Measurements from ENCODE around the gene SLC17A5. TPM values are rescaled to one million over a fixed set of nuclear protein-coding genes. Genes with fewer than 3 reads are reported as not detected.

Gene SLC17A5
- total RNA-seq, 1 donor from 2014 or later = 11.4 TPM

DNA sequence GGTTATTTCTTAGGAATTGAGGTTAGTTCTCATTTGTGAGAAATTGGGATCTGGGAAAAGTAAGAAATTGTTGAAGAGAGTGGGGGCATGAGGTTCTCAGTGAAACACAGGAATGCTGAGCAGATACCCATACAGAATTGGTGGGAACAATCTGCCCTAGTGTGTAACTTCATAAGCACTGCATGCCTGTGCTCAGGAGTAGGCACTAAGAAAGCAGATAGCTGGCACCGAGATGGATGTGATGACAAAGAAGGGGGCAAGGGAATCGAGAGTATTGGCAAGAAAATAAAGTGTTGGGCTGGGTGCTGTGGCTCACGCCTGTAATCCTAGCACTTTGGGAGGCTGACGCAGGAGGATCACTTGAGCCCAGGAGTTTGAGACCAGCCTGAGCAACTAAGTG is 4.0 kb downstream of the SLC17A5 start:
- no peak for DNase-seq (ENCODE audit: low read depth)
- TF ChIP-seq, protein P1, sequence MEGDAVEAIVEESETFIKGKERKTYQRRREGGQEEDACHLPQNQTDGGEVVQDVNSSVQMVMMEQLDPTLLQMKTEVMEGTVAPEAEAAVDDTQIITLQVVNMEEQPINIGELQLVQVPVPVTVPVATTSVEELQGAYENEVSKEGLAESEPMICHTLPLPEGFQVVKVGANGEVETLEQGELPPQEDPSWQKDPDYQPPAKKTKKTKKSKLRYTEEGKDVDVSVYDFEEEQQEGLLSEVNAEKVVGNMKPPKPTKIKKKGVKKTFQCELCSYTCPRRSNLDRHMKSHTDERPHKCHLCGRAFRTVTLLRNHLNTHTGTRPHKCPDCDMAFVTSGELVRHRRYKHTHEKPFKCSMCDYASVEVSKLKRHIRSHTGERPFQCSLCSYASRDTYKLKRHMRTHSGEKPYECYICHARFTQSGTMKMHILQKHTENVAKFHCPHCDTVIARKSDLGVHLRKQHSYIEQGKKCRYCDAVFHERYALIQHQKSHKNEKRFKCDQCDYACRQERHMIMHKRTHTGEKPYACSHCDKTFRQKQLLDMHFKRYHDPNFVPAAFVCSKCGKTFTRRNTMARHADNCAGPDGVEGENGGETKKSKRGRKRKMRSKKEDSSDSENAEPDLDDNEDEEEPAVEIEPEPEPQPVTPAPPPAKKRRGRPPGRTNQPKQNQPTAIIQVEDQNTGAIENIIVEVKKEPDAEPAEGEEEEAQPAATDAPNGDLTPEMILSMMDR (conservative IDR thresholded peaks at IDR 0.05; ENCODE audit: low read depth, low read length) = no peak
- no peak overlapping the region for H3K4me3 ChIP-seq (ENCODE audit: low read depth, low read length)

GRCh38 chr6:73648166-73648565 is 5.6 kb downstream of the SLC17A5 start:
- no peak overlapping the region for H3K4me3 ChIP-seq (ENCODE audit: low read depth, low read length)
- TF ChIP-seq, protein P1 (conservative IDR thresholded peaks at IDR 0.05; ENCODE audit: low read depth, low read length) = no peak
- DNase-seq (ENCODE audit: low read depth) = no peak

DNA sequence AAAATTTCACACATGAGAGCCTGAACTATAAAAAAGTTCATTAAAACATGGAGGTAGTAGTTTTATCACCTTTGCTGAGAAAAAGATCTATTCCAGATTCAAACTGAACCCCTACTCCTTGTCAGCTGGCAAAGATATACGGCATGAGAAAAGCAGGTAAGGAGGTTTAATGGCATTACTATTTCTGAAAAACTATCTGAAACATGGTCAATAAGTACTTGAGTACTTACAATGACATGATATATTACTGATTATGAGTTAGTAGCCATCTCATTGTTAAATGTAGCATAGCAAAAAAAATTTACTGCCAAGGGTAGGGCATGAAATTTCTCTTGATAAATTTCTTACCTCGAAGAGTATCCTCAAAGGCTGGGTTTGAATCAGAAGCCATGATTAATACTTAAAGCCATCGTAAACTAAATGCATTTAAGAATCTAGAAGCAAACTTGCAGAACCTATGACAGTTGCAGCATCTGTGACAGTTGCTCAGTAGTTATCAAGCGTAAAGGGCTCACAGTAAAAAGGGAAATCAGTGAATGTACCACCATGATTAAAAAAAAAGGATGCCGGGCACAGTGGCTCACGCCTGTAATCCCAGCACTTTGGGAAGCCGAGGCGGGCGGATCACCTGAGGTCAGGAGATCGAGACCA is 8.7 kb downstream of the SLC17A5 start:
- DNase-seq (ENCODE audit: low read depth) = no peak
- peak overlapping the region; percentile 44 for H3K4me3 ChIP-seq (ENCODE audit: low read depth, low read length)
- TF ChIP-seq, protein P1 (conservative IDR thresholded peaks at IDR 0.05; ENCODE audit: low read depth, low read length) = no peak

DNA sequence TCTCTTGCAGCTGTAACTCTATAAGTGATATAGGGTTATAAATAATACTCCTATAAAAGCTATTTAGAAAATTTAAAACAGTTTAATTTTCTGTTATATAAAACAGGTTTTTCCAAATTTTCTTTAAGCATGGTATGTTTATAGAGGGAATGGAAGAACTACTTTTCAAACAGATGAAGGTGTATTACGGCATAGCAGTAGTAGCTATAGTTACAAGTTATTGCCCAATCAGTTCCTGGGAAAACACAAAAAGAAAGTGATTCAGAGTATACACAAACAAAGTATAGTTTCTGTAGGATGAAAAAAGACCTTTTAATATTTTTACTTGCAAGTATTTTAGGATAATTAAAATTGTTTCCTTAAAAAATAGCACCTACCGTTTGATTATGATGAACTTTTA is 9.8 kb downstream of the SLC17A5 start:
- no peak overlapping the region for H3K4me3 ChIP-seq (ENCODE audit: low read depth, low read length)
- TF ChIP-seq, protein P1 (conservative IDR thresholded peaks at IDR 0.05; ENCODE audit: low read depth, low read length) = no peak
- no peak for DNase-seq (ENCODE audit: low read depth)

DNA sequence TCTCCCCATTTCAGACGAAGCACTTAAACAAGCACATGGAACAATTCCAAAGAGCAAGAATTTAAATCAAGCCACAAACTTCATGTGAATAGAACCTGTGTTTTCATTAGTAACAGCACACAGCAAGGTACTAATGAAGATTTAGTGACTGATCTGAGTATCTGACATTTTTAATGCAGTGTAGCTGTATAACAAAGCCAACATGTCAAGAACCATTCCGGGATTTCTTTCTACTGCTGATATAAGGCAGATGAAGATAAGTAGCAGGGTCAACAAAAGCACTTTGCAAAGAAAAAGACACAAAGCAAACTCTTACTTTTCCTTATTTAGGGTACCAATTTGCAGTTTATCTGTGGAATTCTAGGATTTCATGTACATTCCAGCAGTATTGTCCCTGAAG is 11.3 kb downstream of the SLC17A5 start:
- H3K4me3 ChIP-seq (ENCODE audit: low read depth, low read length) = no peak overlapping the region
- DNase-seq (ENCODE audit: low read depth) = no peak
- TF ChIP-seq, protein P1 (conservative IDR thresholded peaks at IDR 0.05; ENCODE audit: low read depth, low read length) = no peak

DNA sequence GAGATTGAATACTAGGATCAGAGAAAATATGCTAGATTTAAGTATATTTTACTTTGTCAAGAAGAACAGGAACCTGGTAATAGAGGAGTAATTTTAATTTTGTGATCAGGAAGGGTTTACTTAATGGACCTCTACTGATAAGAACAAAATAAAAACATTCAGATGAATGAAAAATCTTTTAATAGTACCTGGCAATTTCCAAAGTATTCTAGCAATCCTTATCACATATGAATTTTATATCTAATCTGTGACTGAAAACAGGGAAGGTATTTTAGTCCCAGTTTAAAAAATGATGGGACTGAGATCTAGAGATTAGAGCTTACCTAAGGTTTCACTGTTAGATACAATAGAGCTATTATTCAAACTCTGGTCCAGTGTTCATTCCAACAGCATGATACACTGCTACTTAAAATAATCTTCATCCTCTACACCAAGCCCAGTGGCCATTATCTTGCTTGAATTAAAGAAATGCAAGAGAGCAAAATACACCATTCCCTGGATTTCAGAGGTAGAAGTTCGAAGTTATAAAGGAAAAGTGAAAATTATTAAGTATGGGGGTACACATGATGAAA is 13.5 kb downstream of the SLC17A5 start:
- TF ChIP-seq, protein P1 (conservative IDR thresholded peaks at IDR 0.05; ENCODE audit: low read depth, low read length) = no peak
- H3K4me3 ChIP-seq (ENCODE audit: low read depth, low read length) = no peak overlapping the region
- DNase-seq (ENCODE audit: low read depth) = no peak

GRCh38 chr6:73639040-73639439 is 14.8 kb downstream of the SLC17A5 start:
- DNase-seq (ENCODE audit: low read depth) = no peak
- TF ChIP-seq, protein P1 (conservative IDR thresholded peaks at IDR 0.05; ENCODE audit: low read depth, low read length) = no peak

More at GRCh38 chr6:73639040-73639439, 14.8 kb downstream of the SLC17A5 start:
- no peak overlapping the region for H3K4me3 ChIP-seq (ENCODE audit: low read depth, low read length)

Data from epithelial cell of proximal tubule (primary cell).